Stimulated activated effector memory CD8-positive, alpha-beta T cell treated with anti-CD3 and anti-CD28 coated beads, Interleukin-12 subunit alpha, Interleukin-12 subunit beta, amount 100 ng/mL, for 72 hours (primary cell): ENCODE data around the gene ATAD5.

Experiments used
- ATAC-seq: fragments of 150-1000 bp; cut with Tn5 transposase; 2 replicates; pipeline ENCODE4 v1.10.0; 2021
- DNase-seq, 2 donors: peaks; one replicate each; pipeline ENCODE4 v3.0.0; 2021 to 2022; ENCODE audit warnings: low spot score in 2 of 2
- H3K27ac Mint-ChIP-seq: one replicate; pipeline ENCODE4 v1.8.0; 2022; ENCODE audit warnings: mild to moderate bottlenecking, mixed read lengths
- H3K36me3 Mint-ChIP-seq: one replicate; pipeline ENCODE4 v1.8.0; 2022; ENCODE audit warnings: mild to moderate bottlenecking, mixed read lengths
- H3K4me1 Mint-ChIP-seq: one replicate; pipeline ENCODE4 v1.8.0; 2022; ENCODE audit warnings: mixed read lengths
- H3K4me3 Mint-ChIP-seq: one replicate; pipeline ENCODE4 v1.8.0; 2022; ENCODE audit warnings: mild to moderate bottlenecking, mixed read lengths
- H3K9me3 Mint-ChIP-seq: one replicate; pipeline ENCODE4 v1.8.0; 2022; ENCODE audit warnings: mixed read lengths

ATAD5 gene

DNA sequence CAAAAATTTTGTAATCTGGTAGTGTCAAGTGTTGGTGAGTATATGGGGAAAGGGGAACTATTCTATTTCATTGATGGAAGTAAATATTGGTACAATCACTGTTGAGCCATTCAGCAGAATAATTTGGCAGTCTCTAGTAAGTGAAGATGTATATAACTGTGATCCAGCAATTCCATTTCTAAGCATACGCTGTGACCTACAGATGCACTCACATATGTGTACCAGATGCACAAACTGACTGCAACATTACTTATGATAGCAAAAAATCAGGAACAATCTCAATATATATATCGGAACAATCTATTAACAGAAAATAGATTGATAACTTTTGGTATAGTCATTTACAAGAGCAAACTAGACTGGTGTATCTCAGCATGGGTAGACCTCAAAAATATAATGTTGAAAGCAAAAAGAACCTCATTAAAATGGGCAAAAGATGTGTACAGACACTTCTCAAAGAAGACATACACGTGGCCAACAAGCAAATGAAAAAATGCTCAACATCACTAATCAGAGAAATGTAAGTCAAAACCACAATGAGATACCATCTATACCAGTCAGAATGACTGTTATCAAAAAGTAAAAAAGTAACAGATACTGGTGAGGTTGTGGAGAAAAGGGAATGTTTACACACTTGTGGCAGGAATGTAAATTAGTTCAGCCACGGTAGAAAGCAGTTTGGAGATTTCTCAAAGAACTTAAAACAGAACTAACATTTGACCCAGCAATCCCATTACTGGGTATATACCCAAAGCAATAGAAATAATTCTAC, 110.7 kb downstream of the ATAD5 start:
- H3K4me1 Mint-ChIP-seq, result no peaks in the 10 kb centered on the region
- DNase-seq (no peak), ATAC-seq (no peak)
- no peak overlapping the region for H3K27ac Mint-ChIP-seq
- no peak overlapping the region for H3K4me3 Mint-ChIP-seq
- no peaks in the 10 kb centered on the region for H3K36me3 Mint-ChIP-seq
- no peaks in the 10 kb centered on the region for H3K9me3 Mint-ChIP-seq
